ENCODE data around the gene ZNF410. TPM values are rescaled to one million over a fixed set of nuclear protein-coding genes. Genes with fewer than 3 reads are reported as not detected.

The ZNF410 gene
- polyA plus RNA-seq, 1 donor from 2014 or later, result 73.7 TPM

- H4K20me1 ChIP-seq (ENCODE audit: insufficient read depth), result no peaks in the 10 kb centered on the region
- H3K79me2 ChIP-seq (replicated peaks; ENCODE audit: insufficient read depth, low read length), result peaks cover 9% of the 10 kb centered on the region
- no peak overlapping the region for H3K4me3 ChIP-seq (ENCODE audit: low read length)
- no peak overlapping the region for H3K27ac ChIP-seq (ENCODE audit: low read length)
- H3K4me2 ChIP-seq (ENCODE audit: low read length), result no peak overlapping the region
- no peak overlapping the region for H2AFZ ChIP-seq (ENCODE audit: low read depth, low read length)
- no peak overlapping the region for H3K9ac ChIP-seq (ENCODE audit: low read length)
- no peaks in the 10 kb centered on the region for H3K9me3 ChIP-seq (ENCODE audit: low read length)
- no peaks in the 10 kb centered on the region for H3K9me2 ChIP-seq (ENCODE audit: insufficient read depth, low read length)
- no peaks in the 10 kb centered on the region for H3F3A ChIP-seq (ENCODE audit: insufficient read depth, low read length, poor library complexity, severe bottlenecking)
- H3K36me3 ChIP-seq (ENCODE audit: insufficient read depth, low read length), result no peaks in the 10 kb centered on the region
- TF ChIP-seq CTCF (IDR thresholded peaks at IDR 0.05; ENCODE audit: poor library complexity, severe bottlenecking), result no peak
- TF ChIP-seq RAD21 (conservative IDR thresholded peaks at IDR 0.05), result no peak
- no peak for TF ChIP-seq MXI1 (conservative IDR thresholded peaks at IDR 0.05; ENCODE audit: poor library complexity, severe bottlenecking)
- H3K27me3 ChIP-seq (ENCODE audit: insufficient read depth, low read depth, low read length), result no peaks in the 10 kb centered on the region
These were observed 67.1 kb downstream of the ZNF410 start for GRCh38 chr14:73953731-73954130.

- no peak overlapping the region for H3K4me3 ChIP-seq (ENCODE audit: low read length)
- no peak overlapping the region for H3K27ac ChIP-seq (ENCODE audit: low read length)
- H3K27me3 ChIP-seq (ENCODE audit: insufficient read depth, low read depth, low read length), result no peaks in the 10 kb centered on the region
- H3K9me2 ChIP-seq (ENCODE audit: insufficient read depth, low read length), result no peaks in the 10 kb centered on the region
- TF ChIP-seq POLR2AphosphoS5 (IDR thresholded peaks at IDR 0.05), result no peak
- no peak for TF ChIP-seq SMC3 (conservative IDR thresholded peaks at IDR 0.05; ENCODE audit: poor library complexity)
- TF ChIP-seq EP300 (conservative IDR thresholded peaks at IDR 0.05; ENCODE audit: poor library complexity, severe bottlenecking), result no peak
- no peak overlapping the region for H3K4me2 ChIP-seq (ENCODE audit: low read length)
- H3F3A ChIP-seq (ENCODE audit: insufficient read depth, low read length, poor library complexity, severe bottlenecking), result no peaks in the 10 kb centered on the region
- no peak overlapping the region for H2AFZ ChIP-seq (ENCODE audit: low read depth, low read length)
- H3K36me3 ChIP-seq (ENCODE audit: insufficient read depth, low read length), result no peaks in the 10 kb centered on the region
- H3K79me2 ChIP-seq (replicated peaks; ENCODE audit: insufficient read depth, low read length), result peaks cover 6% of the 10 kb centered on the region
- H4K20me1 ChIP-seq (ENCODE audit: insufficient read depth), result no peaks in the 10 kb centered on the region
- no peak overlapping the region for H3K9ac ChIP-seq (ENCODE audit: low read length)
- no peaks in the 10 kb centered on the region for H3K9me3 ChIP-seq (ENCODE audit: low read length)
These were observed 69.0 kb downstream of the ZNF410 start for GRCh38 chr14:73955674-73956073.

GRCh38 chr14:73958591-73958990 lies 71.9 kb downstream of the ZNF410 start:
- Histone ChIP-seq H3K9ac (ENCODE audit: low read length) (no peak overlapping the region), H3F3A (ENCODE audit: insufficient read depth, low read length, poor library complexity, severe bottlenecking) (no peaks in the 10 kb centered on the region), H2AFZ (ENCODE audit: low read depth, low read length) (no peak overlapping the region), H3K4me3 (ENCODE audit: low read length) (no peak overlapping the region), H3K36me3 (ENCODE audit: insufficient read depth, low read length) (no peaks in the 10 kb centered on the region), H3K9me3 (ENCODE audit: low read length) (no peaks in the 10 kb centered on the region), H3K27me3 (ENCODE audit: insufficient read depth, low read depth, low read length) (no peaks in the 10 kb centered on the region), H3K27ac (ENCODE audit: low read length) (no peak overlapping the region), H3K79me2 (replicated peaks; ENCODE audit: insufficient read depth, low read length) (no peaks in the 10 kb centered on the region), H3K9me2 (ENCODE audit: insufficient read depth, low read length) (no peaks in the 10 kb centered on the region), H4K20me1 (ENCODE audit: insufficient read depth) (no peaks in the 10 kb centered on the region), H3K4me2 (ENCODE audit: low read length) (no peak overlapping the region)
- TF ChIP-seq MXI1 (conservative IDR thresholded peaks at IDR 0.05; ENCODE audit: poor library complexity, severe bottlenecking) (no peak), SMC3 (conservative IDR thresholded peaks at IDR 0.05; ENCODE audit: poor library complexity) (no peak), EZH2 (IDR thresholded peaks at IDR 0.05; ENCODE audit: borderline replicate concordance, insufficient read depth, low read length, poor library complexity, severe bottlenecking) (no peak), TAF1 (IDR thresholded peaks at IDR 0.05; ENCODE audit: low read depth) (no peak), REST (IDR thresholded peaks at IDR 0.05; ENCODE audit: borderline replicate concordance) (no peak), CTCF (IDR thresholded peaks at IDR 0.05; ENCODE audit: poor library complexity, severe bottlenecking) (no peak), POLR2AphosphoS5 (IDR thresholded peaks at IDR 0.05) (no peak), RAD21 (conservative IDR thresholded peaks at IDR 0.05) (no peak), EP300 (conservative IDR thresholded peaks at IDR 0.05; ENCODE audit: poor library complexity, severe bottlenecking) (no peak)

Measured in neural cell (in vitro differentiated cells).